ENCODE results near the gene FAM107A. TPM values are rescaled to one million over a fixed set of nuclear protein-coding genes. Genes with fewer than 3 reads are reported as not detected.

The FAM107A gene, protein sequence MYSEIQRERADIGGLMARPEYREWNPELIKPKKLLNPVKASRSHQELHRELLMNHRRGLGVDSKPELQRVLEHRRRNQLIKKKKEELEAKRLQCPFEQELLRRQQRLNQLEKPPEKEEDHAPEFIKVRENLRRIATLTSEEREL
- total RNA-seq (1 to 10 TPM; 1.7 to 8.0 (median 5.2) TPM), polyA plus RNA-seq (10 to 100 TPM in 1 of 2 donors, 1 to 10 TPM in 1; 6.9 to 21.0 TPM)

DNA sequence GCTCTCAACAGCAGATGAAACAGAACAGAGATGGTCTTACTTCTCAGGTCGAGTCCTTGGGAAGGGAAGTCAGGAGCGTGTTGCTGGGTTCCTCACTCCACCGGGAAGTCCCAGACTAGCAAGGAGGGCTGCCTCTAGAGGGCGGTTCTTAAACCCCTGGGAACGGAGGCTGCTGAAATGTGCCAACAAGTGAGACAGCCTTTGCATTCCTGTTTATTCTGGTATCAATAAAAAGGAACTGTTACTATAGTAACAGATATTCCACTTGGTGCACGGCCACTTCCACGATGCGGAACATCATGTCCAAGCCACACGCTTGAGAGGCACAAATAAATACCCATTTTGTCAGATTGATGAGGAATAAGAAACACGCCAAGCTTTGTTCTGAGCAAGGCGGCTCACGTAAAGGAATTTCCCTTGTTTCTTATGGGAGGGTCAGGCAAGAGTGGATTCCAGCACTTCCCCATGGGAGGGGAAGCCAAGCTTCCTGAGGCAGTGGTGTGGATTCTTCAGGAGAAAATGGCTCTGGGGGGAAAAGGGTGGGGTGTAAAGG, at the start of gene FAM107A:
TSS of gene FAM107A (minus strand) at position 123 of the 553 bp plus-strand sequence. CDS start 7,531 bp downstream, outside the sequence.
- intact Hi-C loops (cut with DNase I) = no loop called here
- peak within 1 kb of the TSS in 1 of 4 donors; percentile 11 for H3K4me3 ChIP-seq
- no peaks in the 10 kb centered on the region for H3K36me3 ChIP-seq
- peak; percentile 55 to 80 (median 68) for ATAC-seq
- DNase-seq = peak in 2 of 6 donors; percentile 43 to 44
- WGBS, 2 donors = 29 to 31% methylated on average over 12 of the region's 12 CpGs
- no peaks in the 10 kb centered on the region for H3K27me3 ChIP-seq
- H3K27ac ChIP-seq = peak within 1 kb of the TSS in 3 of 4 donors; percentile 7 to 62 (median 32)
- peaks cover 0 to 3% (median 0%) of the 10 kb centered on the region in 3 donors for H3K4me1 ChIP-seq
- no peak for TF ChIP-seq CTCF (IDR thresholded peaks at IDR 0.05)
- H3K9me3 ChIP-seq = no peaks in the 10 kb centered on the region
- FAIRE-seq = no peak

- H3K4me3 ChIP-seq = no peak overlapping the region
- WGBS, 2 donors = 87% methylated on average over 9 of the region's 9 CpGs
- peaks cover 0 to 23% (median 10%) of the 10 kb centered on the region in 3 donors for H3K4me1 ChIP-seq
- H3K27me3 ChIP-seq = no peaks in the 10 kb centered on the region
- no peak for ATAC-seq
- FAIRE-seq = no peak
- no peak for TF ChIP-seq CTCF (IDR thresholded peaks at IDR 0.05)
- H3K36me3 ChIP-seq = no peaks in the 10 kb centered on the region
- DNase-seq = no peak
- no peaks in the 10 kb centered on the region for H3K9me3 ChIP-seq
- intact Hi-C loops (cut with DNase I) = no loop called here
- H3K27ac ChIP-seq = no peak overlapping the region
Measured at GRCh38 chr3:58625196-58625824, 48.1 kb upstream of the FAM107A start.

GRCh38 chr3:58624550-58624949, 47.4 kb upstream of the FAM107A start:
- no peak for FAIRE-seq
- Histone ChIP-seq H3K36me3 (no peaks in the 10 kb centered on the region), H3K9me3 (no peaks in the 10 kb centered on the region), H3K27me3 (no peaks in the 10 kb centered on the region), H3K4me1 (peaks cover 0 to 18% (median 10%) of the 10 kb centered on the region in 3 donors), H3K4me3 (no peak overlapping the region), H3K27ac (no peak overlapping the region)
- intact Hi-C loops (cut with DNase I) = no loop called here
- no peak for DNase-seq
- 51 to 58% methylated on average over 3 of the region's 3 CpGs for WGBS, 2 donors
- TF ChIP-seq CTCF (IDR thresholded peaks at IDR 0.05) = no peak
- no peak for ATAC-seq

- DNase-seq (no peak), FAIRE-seq (no peak), ATAC-seq (no peak)
- peaks cover 0 to 13% (median 10%) of the 10 kb centered on the region in 3 donors for H3K4me1 ChIP-seq
- TF ChIP-seq CTCF (IDR thresholded peaks at IDR 0.05) = no peak
- no peaks in the 10 kb centered on the region for H3K9me3 ChIP-seq
- H3K27ac ChIP-seq = no peak overlapping the region
- 78 to 84% methylated on average over 5 of the region's 5 CpGs for WGBS, 2 donors
- H3K36me3 ChIP-seq = no peaks in the 10 kb centered on the region
- H3K27me3 ChIP-seq = no peaks in the 10 kb centered on the region
- H3K4me3 ChIP-seq = no peak overlapping the region
- intact Hi-C loops (cut with DNase I) = no loop called here
Measured at GRCh38 chr3:58623961-58624360, 46.8 kb upstream of the FAM107A start.

GRCh38 chr3:58623478-58623877, 46.3 kb upstream of the FAM107A start:
- H3K4me1 ChIP-seq = peaks cover 0 to 13% (median 10%) of the 10 kb centered on the region in 3 donors
- H3K27ac ChIP-seq = no peak overlapping the region
- intact Hi-C loops (cut with DNase I) = no loop called here
- no peak for FAIRE-seq
- 75 to 76% methylated on average over 8 of the region's 8 CpGs for WGBS, 2 donors
- H3K27me3 ChIP-seq = no peaks in the 10 kb centered on the region
- H3K36me3 ChIP-seq = no peaks in the 10 kb centered on the region
- H3K9me3 ChIP-seq = no peaks in the 10 kb centered on the region
- no peak for TF ChIP-seq CTCF (IDR thresholded peaks at IDR 0.05)
- no peak for DNase-seq
- ATAC-seq = no peak
- H3K4me3 ChIP-seq = no peak overlapping the region
